Keratinocyte (primary cell): ENCODE data around the gene LDHAL6A. TPM values are rescaled to one million over a fixed set of nuclear protein-coding genes. Genes with fewer than 3 reads are reported as not detected.

Source experiments
- DNase-seq: peaks from one replicate; pipeline ENCODE4 v3.0.0-alpha.2; 2011; ENCODE audit warnings: low read depth, missing footprints, low spot score
- FAIRE-seq: peaks from 2 replicates; lab custom pipeline; 2011; peaks lifted over from hg19 to GRCh38; lab: Jason Lieb, UNC
- H2AFZ ChIP-seq: 2 replicates; pipeline ENCODE4 v1.6.0; 2012; ENCODE audit warnings: low read length, control low read depth, inconsistent platforms; ENCODE audit not compliant: control insufficient read depth
- H3K27ac ChIP-seq: 2 replicates; pipeline ENCODE4 v1.5.1; 2011; ENCODE audit warnings: low read length; ENCODE audit not compliant: control insufficient read depth, insufficient read depth
- H3K27me3 ChIP-seq: 3 replicates; pipeline ENCODE4 v1.6.0; 2011; ENCODE audit warnings: low read length; ENCODE audit not compliant: control insufficient read depth, insufficient read depth; ENCODE audit errors: extremely low read depth
- H3K36me3 ChIP-seq, 2 experiments: 2 replicates in 1 of 2; 3 replicates in 1 of 2; pipeline ENCODE4 v1.5.1; 2011; ENCODE audit warnings: low read length in 2 of 2, mild to moderate bottlenecking in 1 of 2; ENCODE audit not compliant: control insufficient read depth in 2 of 2, insufficient read depth in 2 of 2; ENCODE audit errors: extremely low read depth in 1 of 2
- H3K4me1 ChIP-seq: 3 replicates; pipeline ENCODE4 v1.5.1; 2011; ENCODE audit warnings: low read length; ENCODE audit not compliant: control insufficient read depth, insufficient read depth; ENCODE audit errors: extremely low read depth
- H3K4me2 ChIP-seq: 3 replicates; pipeline ENCODE4 v1.6.0; 2011; ENCODE audit warnings: low read depth, low read length; ENCODE audit not compliant: control insufficient read depth, insufficient read depth; ENCODE audit errors: extremely low read depth
- H3K4me3 ChIP-seq, 3 experiments: fragments of 200-600 bp in 1 of 3; sonication (generic) in 1 of 3; 2 replicates in 2 of 3; 3 replicates in 1 of 3; pipeline ENCODE4 v1.5.1; 2011 to 2016; ENCODE audit warnings: low read length in 3 of 3, mild to moderate bottlenecking in 3 of 3, control low read depth in 2 of 3, inconsistent platforms in 1 of 3, low read depth in 1 of 3, mixed read lengths in 1 of 3, mixed run types in 1 of 3, moderate library complexity in 1 of 3; ENCODE audit not compliant: control insufficient read depth in 2 of 3, insufficient read depth in 2 of 3; ENCODE audit errors: extremely low read depth in 1 of 3
- H3K79me2 ChIP-seq: 2 replicates; pipeline ENCODE4 v1.6.0; 2012; ENCODE audit warnings: low read length; ENCODE audit not compliant: control insufficient read depth, insufficient read depth
- H3K9ac ChIP-seq: 3 replicates; pipeline ENCODE4 v1.6.0; 2011; ENCODE audit warnings: low read length; ENCODE audit not compliant: control insufficient read depth, insufficient read depth; ENCODE audit errors: extremely low read depth
- H3K9me1 ChIP-seq: 3 replicates; pipeline ENCODE4 v1.6.0; 2011; ENCODE audit warnings: low read length; ENCODE audit not compliant: control insufficient read depth, insufficient read depth; ENCODE audit errors: extremely low read depth
- H3K9me3 ChIP-seq: 2 replicates; pipeline ENCODE4 v1.5.1; 2012; ENCODE audit warnings: low read depth, low read length; ENCODE audit not compliant: control insufficient read depth
- H4K20me1 ChIP-seq: 3 replicates; pipeline ENCODE4 v1.6.0; 2011; ENCODE audit warnings: low read length; ENCODE audit not compliant: control insufficient read depth, insufficient read depth; ENCODE audit errors: extremely low read depth
- CTCF ChIP-seq, 3 experiments: IDR thresholded peaks in 1 of 3; conservative IDR thresholded peaks in 1 of 3; optimal IDR thresholded peaks in 1 of 3; 2 replicates in 2 of 3; 3 replicates in 1 of 3; pipeline versions ENCODE3 to v1.5.1; 2011; ENCODE audit warnings: low read length in 3 of 3, mild to moderate bottlenecking in 3 of 3, moderate library complexity in 2 of 3, control low read depth in 1 of 3, inconsistent platforms in 1 of 3; ENCODE audit not compliant: insufficient read depth in 2 of 3; ENCODE audit errors: extremely low read depth in 1 of 3
- EZH2 ChIP-seq: IDR thresholded peaks from one replicate; pipeline ENCODE4 v1.6.1; 2012; ENCODE audit warnings: inconsistent platforms, mild to moderate bottlenecking, low read length, moderate library complexity
- dilution Hi-C: fragments of 300-500 bp; cut with MboI; formaldehyde crosslinking; loops from one replicate; pipeline ENCODE4 v1.7.0; 2020; ENCODE audit warnings: low sequenced_read_pairs; ENCODE audit not compliant: extremely low pct_ligation_motif_present
- polyA plus RNA-seq, 5 experiments: library from polyadenylated mRNA; depleted of rRNA in 3 of 5; stranded (reverse) in 3 of 5; stranded (forward) in 1 of 5; unstranded in 1 of 5; fragments of >200 nt; gene quantifications; 1 replicate in 1 of 5; 2 replicates in 3 of 5; 3 replicates in 1 of 5; pipeline versions ENCODE4 v1.2.1 to v1.2.3, GENCODE V29; 2011 to 2012; ENCODE audit warnings: missing spikeins in 2 of 5, low read depth in 1 of 5, low replicate concordance in 1 of 5

LDHAL6A gene
- polyA plus RNA-seq, 1 donor (not counting 4 experiments of a cell fraction or from before 2014, with no cell fraction given), result not detected

DNA sequence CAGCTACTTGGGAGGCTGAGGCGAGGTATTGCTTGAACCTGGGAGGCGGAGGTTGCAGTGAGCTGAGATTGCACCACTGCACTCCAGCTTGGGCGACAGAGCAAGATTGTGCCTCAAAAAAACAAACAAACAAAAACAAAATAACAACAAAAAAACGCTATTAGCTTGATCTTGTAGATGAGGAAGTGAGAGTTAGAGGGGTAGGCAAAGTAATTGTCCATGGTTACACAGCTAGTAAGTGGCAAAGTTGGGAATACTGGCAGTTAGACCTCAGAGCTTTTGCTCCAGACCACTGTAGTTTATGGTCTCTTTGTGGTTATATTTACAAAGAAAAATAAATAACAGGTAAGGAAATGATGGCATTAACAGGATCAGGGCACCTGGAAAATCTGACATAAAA is 28.4 kb upstream of the LDHAL6A start:
- Histone ChIP-seq H4K20me1 (no peaks in the 10 kb centered on the region), H3K79me2 (no peaks in the 10 kb centered on the region), H2AFZ (no peak overlapping the region), H3K4me1 (no peaks in the 10 kb centered on the region), H3K4me3 (no peak overlapping the region), H3K4me2 (no peak overlapping the region), H3K36me3 (no peaks in the 10 kb centered on the region), H3K27me3 (no peaks in the 10 kb centered on the region), H3K9ac (no peak overlapping the region), H3K9me1 (no peaks in the 10 kb centered on the region), H3K9me3 (no peaks in the 10 kb centered on the region), H3K27ac (no peak overlapping the region)
- no peak for FAIRE-seq
- TF ChIP-seq CTCF (optimal IDR thresholded peaks at IDR 0.05 in 1 of 3, IDR thresholded peaks at IDR 0.05 in 1 of 3, conservative IDR thresholded peaks at IDR 0.05 in 1 of 3; ENCODE audit: extremely low read depth in 1 of 3, insufficient read depth in 2 of 3, low read length in 3 of 3) (no peak), EZH2 (no peak)
- dilution Hi-C loops, result no loop called here
- DNase-seq, result no peak

DNA sequence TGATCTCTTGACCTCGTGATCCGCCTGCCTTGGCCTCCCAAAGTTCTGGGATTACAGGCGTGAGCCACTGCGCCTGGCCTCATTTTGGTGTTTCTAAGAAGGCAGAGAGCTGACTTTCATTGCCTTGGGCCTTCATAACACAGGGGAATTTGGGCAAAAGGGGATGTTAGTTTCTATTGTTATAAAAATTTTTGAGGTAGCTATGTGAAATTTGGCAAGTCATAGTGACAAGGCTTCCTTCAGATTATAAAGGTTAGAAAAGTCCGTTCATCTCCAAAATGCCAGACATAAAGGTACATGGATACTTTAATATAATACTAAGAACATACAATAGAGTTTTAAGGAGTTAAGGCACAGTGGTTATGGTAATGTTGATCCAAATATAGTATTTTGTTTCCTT is 26.3 kb upstream of the LDHAL6A start:
- no peak for FAIRE-seq
- Histone ChIP-seq H4K20me1 (no peaks in the 10 kb centered on the region), H3K4me2 (no peak overlapping the region), H3K9me3 (no peaks in the 10 kb centered on the region), H3K9me1 (no peaks in the 10 kb centered on the region), H3K27ac (no peak overlapping the region), H3K79me2 (no peaks in the 10 kb centered on the region), H3K4me1 (no peaks in the 10 kb centered on the region), H3K9ac (no peak overlapping the region), H3K27me3 (no peaks in the 10 kb centered on the region), H3K4me3 (no peak overlapping the region), H3K36me3 (no peaks in the 10 kb centered on the region), H2AFZ (no peak overlapping the region)
- no peak for DNase-seq
- TF ChIP-seq CTCF (optimal IDR thresholded peaks at IDR 0.05 in 1 of 3, IDR thresholded peaks at IDR 0.05 in 1 of 3, conservative IDR thresholded peaks at IDR 0.05 in 1 of 3; ENCODE audit: extremely low read depth in 1 of 3, insufficient read depth in 2 of 3, low read length in 3 of 3) (no peak), EZH2 (no peak)
- dilution Hi-C loops, result no loop called here
